HG02884 (cell line): Measurements from ENCODE around the gene WDR41.
"Not testable (repeated sequence)": the region's sequence is repeated elsewhere in the genome, so short reads cannot be mapped to it uniquely, and the experiment has no call there.

ENCODE experiments used
- ATAC-seq: cut with Tn5 transposase; IDR thresholded peaks from one replicate; pipeline ENCODE4 v1.9.1; 2021; ENCODE audit warnings: mild to moderate bottlenecking, moderate library complexity; ENCODE audit not compliant: unreplicated experiment

WDR41 gene, protein sequence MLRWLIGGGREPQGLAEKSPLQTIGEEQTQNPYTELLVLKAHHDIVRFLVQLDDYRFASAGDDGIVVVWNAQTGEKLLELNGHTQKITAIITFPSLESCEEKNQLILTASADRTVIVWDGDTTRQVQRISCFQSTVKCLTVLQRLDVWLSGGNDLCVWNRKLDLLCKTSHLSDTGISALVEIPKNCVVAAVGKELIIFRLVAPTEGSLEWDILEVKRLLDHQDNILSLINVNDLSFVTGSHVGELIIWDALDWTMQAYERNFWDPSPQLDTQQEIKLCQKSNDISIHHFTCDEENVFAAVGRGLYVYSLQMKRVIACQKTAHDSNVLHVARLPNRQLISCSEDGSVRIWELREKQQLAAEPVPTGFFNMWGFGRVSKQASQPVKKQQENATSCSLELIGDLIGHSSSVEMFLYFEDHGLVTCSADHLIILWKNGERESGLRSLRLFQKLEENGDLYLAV

DNA sequence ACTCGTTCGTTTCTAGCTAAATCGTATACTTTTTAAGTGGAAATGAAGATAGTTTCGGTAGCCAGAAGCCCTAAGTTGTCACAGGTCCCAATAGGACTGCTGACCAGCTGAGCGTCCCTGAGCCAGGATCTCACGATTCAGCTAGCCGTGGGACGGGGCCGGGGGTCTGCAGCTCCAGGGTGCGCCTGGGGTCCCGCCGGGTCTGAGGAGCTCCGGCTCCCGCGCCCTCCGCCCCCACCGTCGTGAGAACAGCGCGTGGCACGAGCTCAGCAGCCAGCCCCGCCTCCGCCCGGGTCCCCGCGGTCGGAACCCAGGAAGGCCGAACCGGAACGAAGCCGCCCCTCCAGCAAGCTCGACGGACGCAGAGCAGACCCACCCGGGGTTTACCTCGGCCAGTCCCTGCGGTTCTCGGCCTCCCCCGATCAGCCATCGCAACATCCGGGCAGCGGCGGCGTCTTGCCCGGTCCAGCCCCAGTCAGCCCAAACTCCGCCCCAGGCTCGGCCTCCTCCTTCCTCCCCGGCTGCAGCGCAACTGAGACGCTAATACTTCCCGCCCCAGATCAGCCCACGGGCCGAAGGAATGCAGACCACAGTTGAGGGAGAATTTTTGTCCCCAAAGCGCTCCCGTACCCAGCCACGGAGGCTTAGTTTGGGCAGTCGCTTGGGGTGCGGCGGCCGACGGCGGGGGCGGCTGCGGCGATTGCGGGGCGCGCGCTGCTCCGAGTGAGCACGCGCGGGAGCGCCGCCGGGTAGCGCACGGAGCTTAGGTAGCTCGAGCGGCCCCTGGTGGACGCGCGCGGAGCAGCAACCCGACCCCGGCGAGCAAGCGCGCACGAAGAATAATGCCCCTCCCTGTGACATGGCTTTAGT is at the start of gene WDR41:
WDR41 (minus strand) TSS at position 534 of the 870 bp plus-strand sequence; CDS start at position 438, 96 bp downstream.
- ATAC-seq: peak; percentile 90

DNA sequence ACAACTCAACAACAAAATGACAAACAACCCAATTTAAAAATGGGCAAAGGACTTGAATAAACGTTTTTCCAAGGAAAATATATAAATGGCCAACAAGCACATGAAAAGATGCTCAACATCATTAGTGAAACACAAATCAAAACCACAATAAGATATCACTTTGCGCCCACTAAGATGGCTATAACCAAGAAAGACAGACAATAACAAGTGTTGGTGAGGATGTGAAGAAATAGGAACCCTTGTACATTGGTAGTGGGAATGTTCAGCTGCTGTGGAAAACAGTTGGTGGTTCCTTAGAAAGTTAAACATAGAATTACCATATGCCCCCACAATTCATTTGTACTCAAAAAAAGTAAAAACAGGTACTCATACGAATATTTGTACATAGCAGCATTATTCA is 39.2 kb upstream of the WDR41 start:
- ATAC-seq: no peak

DNA sequence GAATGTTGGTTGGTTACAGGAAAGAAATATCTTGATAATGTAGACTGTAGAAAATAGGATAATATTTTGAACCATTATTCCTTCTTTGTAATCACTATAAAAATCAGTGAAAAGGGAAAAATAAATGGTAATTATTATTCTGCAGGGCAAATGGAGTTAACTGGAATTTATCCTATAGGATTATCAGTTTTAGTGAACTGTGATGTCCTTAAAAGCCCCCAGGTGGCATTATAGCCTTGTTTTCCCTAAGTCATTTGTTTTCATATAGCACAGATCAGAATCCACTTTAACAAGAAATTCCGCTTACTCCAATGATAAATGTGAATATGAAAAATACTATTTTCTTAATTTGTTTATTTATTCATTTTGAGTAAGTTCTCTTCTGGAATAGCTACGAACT is 26.2 kb upstream of the WDR41 start:
- no peak for ATAC-seq

DNA sequence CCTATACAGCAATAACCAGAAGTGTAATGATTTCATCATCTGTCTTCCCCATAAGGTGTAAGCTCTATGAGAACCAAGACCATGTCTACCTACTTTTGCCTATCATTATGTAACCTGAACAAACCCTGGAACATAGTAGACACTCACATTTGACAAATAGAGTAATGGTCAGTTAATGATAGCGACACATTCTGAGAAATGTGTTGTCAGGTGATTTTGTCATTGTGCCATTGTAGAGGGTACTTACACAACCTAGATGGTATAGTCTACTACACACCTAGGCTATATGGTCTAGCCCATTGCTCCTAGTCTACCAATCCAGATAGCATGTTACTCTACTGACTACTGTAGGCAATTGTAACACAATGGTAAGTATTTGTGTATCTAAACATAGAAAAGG is 22.3 kb upstream of the WDR41 start:
- ATAC-seq: no peak

DNA sequence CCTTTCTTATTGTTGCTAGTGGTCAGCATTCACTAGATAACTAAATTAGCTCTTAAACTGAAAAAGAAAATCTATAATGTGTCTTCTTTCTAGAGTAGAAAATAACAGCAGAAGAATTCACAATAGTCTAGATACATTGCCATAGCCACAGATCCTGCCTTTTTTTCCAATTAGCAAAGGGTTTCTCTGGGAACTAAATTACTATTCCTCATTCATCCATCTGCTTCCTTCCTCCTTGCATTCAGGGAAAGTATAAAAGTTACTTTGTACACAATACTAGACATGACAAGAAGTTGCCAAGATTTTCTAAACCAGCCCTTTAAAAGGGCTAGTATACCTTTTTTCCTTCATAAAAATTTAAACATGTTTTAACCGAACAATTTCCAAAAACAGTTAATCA is 21.2 kb upstream of the WDR41 start:
- no peak for ATAC-seq

DNA sequence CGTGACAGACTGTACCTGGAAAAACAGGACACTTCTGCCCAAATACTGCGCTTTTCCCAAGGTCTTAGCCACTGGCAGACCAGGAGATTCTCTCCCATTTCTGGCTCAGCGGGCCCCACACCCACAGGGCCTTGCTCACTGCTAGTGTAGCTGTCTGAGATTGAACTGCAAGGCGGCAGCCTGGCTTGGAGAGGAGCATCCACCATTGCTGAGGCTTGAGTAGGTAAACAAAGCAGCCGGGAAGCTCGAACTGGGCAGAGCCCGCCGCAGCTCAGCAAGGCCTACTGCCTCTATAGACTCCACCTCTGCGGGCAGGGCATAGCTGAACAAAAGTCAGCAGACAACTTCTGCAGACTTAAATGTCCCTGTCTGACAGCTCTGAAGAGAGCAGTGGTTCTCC is 9.0 kb upstream of the WDR41 start:
- not testable (repeated sequence) for ATAC-seq

DNA sequence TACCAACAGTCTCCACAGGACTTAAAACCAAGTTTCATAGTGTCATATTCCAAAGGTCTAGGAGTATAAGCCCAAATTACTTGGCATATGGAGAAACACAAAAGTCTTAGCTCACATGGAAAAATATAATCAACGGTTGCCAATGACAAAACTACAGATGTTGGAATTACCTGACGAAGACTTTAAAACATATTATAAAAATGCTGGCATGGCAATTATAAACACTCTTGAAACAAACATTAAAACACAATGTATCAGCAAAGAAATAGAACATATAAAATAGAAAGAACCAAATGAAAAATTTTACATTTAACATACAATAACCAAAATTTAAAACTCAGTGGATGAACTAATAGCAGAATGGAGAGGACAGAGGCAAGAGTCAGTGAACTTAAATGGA is 7.9 kb upstream of the WDR41 start:
- no peak for ATAC-seq

DNA sequence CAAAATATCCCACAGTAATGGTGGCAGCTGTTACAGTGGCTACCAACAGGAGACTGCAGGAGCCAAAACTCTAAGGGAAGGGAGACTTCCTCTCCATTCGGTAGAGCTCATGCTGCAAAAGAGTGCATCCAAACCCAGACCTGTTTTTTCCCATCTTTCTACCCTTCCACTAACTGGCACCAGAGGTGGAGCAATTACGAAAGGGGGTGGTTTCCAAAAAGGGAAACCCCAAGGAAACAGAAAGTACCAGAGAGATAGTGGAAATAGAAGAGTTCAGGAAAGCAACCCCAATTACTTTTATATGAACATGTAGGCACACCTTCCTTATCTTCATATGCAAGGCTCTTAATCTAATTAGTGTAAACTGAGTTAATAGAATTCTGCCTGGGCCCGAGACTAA is 7.3 kb upstream of the WDR41 start:
- ATAC-seq: no peak

DNA sequence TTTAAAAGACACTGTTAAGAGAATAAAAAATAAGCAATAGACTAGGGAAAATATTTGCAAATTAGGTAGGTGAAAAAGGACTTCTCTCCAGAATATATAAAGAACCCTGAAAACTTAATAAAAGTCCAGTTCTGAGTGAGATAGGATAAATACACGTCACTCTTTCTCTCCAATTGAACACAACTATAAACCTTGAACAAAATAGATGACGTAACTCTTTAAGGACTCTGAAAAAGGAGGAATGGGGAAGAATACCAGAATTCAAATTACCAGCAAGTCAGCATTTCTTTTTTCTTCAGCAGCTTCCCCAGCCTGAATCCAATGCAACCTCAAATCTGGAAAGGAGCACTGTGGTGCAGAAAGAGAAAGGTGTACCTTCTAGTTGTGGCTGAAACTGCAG is 6.8 kb upstream of the WDR41 start:
- ATAC-seq: no peak

DNA sequence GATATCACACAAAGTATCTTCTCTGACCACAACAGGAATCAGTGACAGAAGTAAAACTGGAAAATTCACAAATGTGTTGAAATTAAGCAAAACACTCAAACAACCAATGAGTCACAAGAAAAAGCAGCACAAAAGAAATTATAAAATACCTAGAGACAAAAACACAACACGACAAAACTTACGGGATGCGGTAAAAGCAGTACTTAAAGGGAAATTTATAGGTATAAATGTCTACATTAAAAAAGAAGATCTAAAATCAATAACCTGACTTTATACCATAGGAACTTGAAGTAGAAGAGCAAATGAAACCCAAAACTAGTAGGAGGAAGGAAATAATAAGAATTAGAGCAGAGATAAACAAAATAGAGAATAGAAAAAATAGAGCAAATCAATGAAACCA is 2.8 kb upstream of the WDR41 start:
- no peak for ATAC-seq

DNA sequence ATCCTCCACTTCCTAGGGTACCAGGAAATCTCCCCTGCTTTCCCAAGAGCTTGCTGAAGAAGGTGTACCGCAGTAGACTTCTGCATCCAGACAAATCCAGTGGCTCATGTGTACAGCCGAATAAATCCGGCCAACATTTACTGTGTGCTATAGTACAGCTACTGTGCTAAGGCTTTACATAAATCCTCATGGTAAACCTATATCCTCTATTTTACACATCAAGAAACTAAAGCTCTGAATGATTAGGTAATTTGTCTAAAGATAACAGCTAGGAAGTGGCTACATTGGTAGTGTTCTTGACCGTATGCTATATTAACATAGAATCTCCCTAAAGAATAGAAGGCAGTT is 511 bp upstream of the WDR41 start:
- ATAC-seq: peak; percentile 7

DNA sequence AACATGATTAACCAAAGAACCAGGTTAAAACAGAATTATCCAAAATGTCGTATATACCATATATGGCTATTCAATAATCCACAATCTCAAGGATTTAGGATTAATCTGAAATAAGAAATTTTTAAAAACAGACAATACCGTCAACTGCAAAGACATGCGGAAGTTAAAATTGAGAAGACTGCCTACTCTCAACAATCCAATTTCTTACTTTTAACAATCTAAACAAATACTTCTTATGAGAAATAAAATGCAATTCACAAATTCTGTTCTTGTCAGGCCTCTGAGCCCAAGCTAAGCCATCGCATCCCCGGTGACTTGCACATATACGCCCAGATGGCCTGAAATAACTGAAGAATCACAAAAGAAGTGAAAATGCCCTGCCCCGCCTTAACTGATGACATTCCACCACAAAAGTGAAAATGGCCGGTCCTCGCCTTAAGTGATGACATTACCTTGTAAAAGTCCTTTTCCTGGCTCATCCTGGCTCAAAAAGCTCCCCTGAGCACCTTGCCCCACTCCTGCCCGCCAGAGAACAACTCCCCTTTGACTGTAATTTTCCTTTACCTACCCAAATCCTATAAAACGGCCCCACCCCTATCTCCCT is 1.3 kb downstream of the WDR41 start:
- ATAC-seq: not testable (repeated sequence)

DNA sequence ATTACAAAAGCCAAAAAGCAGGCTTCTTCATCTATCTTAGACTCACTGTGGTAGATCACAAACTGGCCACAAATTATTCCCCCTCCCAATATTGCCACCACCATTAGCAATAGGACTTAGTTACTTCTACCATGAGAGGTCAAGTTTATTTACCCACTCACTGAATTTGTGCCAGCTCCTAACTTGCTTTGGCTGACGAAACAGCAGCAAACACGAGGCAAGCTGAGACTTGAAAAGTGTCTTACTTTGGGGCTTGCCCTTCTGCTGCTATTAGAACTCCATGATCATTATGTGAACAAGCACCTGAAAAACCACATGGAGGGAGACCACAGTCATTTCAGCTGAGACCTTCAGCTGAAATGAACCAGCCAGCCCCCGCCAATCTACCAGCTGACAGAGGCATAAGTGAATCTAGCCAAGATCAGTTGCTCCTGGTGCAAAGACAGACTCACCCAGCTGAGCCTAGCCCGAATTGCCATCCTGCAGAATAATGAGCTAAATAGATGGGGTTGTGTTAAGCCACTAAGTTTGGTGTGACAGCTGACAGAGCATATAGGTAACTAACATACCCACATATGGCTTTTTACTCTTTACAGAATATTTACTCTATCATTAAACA is 5.7 kb downstream of the WDR41 start:
- no peak for ATAC-seq

DNA sequence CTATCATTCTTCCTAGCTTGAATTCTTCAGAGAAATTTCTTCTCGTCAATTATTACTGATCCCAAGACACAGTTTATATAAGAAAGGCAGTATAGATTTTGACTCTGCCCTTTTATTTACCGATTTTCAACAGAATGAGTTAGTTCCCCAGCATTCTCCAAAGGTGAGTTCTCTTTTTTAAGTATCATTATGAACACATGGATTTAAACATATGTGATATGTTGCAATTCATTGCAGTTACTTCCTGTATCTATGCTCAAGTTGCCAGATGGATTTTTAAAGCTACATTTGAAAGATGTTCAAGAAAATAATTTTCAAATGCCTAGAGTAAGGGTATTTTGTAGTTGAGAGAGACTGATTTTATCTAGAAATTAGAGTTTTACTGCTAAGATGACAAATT is 8.4 kb downstream of the WDR41 start:
- no peak for ATAC-seq

DNA sequence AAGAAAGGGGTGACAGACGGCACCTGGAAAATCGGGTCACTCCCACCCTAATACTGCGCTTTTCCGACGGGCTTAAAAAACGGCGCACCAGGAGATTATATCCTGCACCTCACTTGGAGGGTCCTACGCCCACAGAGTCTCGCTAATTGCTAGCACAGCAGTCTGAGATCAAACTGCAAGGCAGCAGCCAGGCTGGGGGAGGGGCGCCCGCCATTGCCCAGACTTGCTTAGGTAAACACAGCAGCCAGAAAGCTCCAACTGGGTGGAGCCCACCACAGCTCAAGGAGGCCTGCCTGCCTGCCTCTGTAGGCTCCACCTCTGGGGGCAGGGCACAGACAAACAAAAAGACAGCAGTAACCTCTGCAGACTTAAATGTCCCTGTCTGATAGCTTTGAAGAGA is 17.1 kb downstream of the WDR41 start:
- not testable (repeated sequence) for ATAC-seq

DNA sequence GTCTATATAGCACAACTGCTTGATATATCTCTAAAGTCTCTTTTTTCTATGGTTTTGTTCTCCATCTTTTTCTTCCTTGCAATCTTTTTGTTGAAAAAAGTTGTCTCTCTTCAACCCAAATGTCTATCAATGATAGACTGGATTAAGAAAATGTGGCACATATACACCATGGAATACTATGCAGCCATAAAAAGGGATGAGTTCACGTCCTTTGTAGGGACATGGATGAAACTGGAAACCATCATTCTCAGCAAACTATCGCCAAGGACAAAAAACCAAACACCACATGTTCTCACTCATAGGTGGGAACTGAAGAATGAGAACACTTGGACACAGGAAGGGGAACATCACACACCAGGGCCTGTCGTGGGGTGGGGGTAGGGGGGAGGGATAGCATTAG is 23.2 kb downstream of the WDR41 start:
- not testable (repeated sequence) for ATAC-seq

DNA sequence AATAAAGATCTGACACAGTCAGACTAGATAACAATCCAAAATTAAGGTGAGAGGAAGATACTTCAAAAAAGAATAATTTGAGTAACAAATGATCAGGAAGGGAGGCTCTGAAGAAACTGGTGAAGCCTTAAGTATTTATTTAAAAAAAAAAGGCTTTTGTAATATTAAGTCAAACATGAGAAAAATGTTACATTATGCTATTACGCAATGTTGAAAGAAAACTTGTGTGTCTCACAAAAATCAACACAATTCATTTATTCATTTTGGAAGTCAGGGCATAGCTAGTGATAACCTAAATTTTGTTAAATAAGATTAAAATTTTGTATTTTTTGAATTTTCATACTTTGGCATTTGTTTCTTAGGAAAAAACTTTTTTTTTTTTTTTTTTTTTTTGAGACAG is 28.2 kb downstream of the WDR41 start:
- ATAC-seq: no peak

DNA sequence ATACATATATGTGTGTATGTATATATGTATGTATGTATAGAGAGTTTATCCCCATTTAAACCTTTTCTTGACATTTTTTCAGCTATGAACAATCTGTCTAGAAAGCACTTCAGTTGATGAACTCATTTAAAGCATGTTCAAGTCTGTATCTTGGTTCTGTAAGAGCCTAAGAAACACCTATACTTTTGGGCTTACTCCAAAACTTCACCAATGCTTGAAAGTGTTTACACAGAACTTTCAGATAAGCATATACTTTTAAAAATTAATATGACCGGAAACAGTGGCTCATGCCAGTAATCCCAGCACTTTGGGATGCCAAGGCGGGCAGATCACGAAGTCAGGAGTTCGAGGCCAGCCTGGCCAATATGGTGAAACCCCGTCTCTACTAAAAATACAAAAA is 30.8 kb downstream of the WDR41 start:
- no peak for ATAC-seq

DNA sequence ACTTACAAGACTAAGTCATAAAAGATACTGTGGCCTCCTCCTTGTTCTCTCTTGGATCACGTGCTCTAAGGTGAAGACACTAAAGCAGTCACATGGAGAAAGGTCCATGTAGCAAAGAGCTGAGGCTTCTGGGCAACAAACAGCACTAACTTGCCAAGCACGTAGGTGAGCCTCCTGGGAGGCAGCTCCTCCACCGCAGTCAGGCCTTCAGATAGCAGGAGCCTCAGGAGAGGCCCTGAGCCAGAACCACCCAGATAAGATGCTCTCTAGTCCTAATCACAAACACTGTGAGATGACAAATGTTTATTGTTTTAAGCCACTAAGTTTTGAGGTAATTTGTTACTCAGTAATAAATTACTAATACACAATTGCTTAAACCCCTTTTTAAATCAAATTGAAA is 38.0 kb downstream of the WDR41 start:
- ATAC-seq: no peak

DNA sequence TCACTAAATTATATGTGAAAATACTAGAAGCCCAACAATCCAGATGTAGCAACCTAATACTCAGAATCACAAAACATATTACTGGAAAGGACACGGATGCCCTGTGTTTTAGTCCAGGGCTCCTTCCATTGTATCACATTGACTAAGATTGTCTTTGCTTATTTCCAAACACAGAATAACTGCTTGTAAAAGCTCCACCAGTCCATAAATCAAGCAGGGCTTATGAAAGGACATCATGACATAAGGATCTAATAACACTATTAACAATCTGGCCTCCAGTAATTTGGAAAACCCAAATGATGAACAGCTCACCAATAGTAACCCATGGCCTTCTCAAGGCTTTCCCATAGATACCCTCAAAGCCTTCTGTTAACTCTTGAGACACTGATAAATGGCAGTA is 39.8 kb downstream of the WDR41 start:
- no peak for ATAC-seq

DNA sequence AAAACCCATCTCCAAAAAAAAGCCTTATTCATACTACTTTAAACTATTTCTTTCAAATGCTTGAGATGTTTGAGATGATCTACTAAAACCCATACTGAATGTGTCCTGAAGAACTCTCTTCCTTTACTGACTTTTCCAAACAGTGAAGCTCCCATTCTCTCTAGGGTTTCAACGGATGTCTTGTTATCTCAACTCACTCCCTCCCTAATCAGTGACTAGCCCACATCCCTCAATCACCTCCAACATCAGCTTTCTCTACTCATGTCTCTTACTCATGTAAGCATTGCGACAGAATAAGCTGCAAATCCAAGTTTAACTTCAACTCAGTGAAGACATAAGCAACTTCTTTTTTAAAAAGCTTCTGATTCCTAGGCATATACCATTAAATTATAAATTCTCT is 42.1 kb downstream of the WDR41 start:
- no peak for ATAC-seq
